ENCODE results near the gene RNF2. TPM values are rescaled to one million over a fixed set of nuclear protein-coding genes. Genes with fewer than 3 reads are reported as not detected.

The RNF2 gene
- total and polyA plus RNA-seq, 10 of the 15 experiments (the other 5 are each of a cell fraction or from before 2014, with no cell fraction given) = 4.8 to 36.3 (median 15.1) TPM

GRCh38 chr1:185096531-185096930 lies 51.2 kb downstream of the RNF2 start (continued):
- TF ChIP-seq ZNF592 (IDR thresholded peaks at IDR 0.05) = no peak

- ChIA-PET POLR2A (no interaction called here), RAD21 (ENCODE audit: unreplicated experiment) (interaction anchor here (0.6 to 1.5 kb wide), 2 partner anchors 142 to 577 kb away, joined by 3 to 4 read pairs; no protein-coding TSS in a partner anchor), CTCF (interaction anchor here (1.2 kb wide), 1 partner anchor 122 kb away, joined by 3 read pairs; no protein-coding TSS in a partner anchor), SMC1A (ENCODE audit: uncharacterized antibody, unreplicated experiment) (interaction anchor here (1.0 to 1.5 kb wide), 4 partner anchors 24 to 299 kb away, joined by 3 read pairs; partner anchors contain the start of gene RNF2)
- intact Hi-C loops (cut with micrococcal nuclease; ENCODE audit: unreplicated experiment) (no loop called here), in situ Hi-C loops (cut with MboI) (no loop called here)
- Histone ChIP-seq H3K27ac (ENCODE audit: control insufficient read depth, insufficient read depth) (no peak overlapping the region), H3K27me3 (replicated peaks in 1 of 2; ENCODE audit: control insufficient read depth in 2 of 2, insufficient read depth in 2 of 2, low read length in 1 of 2) (no peaks in the 10 kb centered on the region), H4K20me1 (ENCODE audit: control insufficient read depth, insufficient read depth) (no peaks in the 10 kb centered on the region), H3K4me1 (ENCODE audit: control insufficient read depth, insufficient read depth, low read length) (no peaks in the 10 kb centered on the region), H3K4me3 (no peak overlapping the region), H3K9me3 (replicated peaks; ENCODE audit: control insufficient read depth, insufficient read depth, low read length) (no peaks in the 10 kb centered on the region; the same call in 1 of the 3 replicates), H3K79me2 (ENCODE audit: control insufficient read depth, insufficient read depth, low read length) (no peaks in the 10 kb centered on the region), H2AFZ (ENCODE audit: control insufficient read depth, low read depth, low read length) (no peak overlapping the region), H3K4me2 (ENCODE audit: control insufficient read depth, insufficient read depth) (no peak overlapping the region), H3K36me3 (ENCODE audit: control insufficient read depth in 2 of 2, insufficient read depth in 2 of 2, low read length in 1 of 2) (peaks cover 0 to 3% of the 10 kb centered on the region in 2 experiments; a peak in 1 of 4 replicates), H3K9ac (ENCODE audit: control insufficient read depth, insufficient read depth, low read length) (no peak overlapping the region)
- no peak for TF ChIP-seq ZBTB4 (CRISPR knock-in tag; IDR thresholded peaks at IDR 0.05)
- TF ChIP-seq SIX5 (IDR thresholded peaks at IDR 0.05; ENCODE audit: low read depth, low read length, severe bottlenecking) = no peak
- TF ChIP-seq TCF3 (IDR thresholded peaks at IDR 0.05; ENCODE audit: borderline replicate concordance, insufficient read depth, low read depth, low read length) = no peak
- TF ChIP-seq KAT2A (conservative IDR thresholded peaks at IDR 0.05; ENCODE audit: control insufficient read depth, low read depth, low read length) = no peak
- TF ChIP-seq FOXM1 (IDR thresholded peaks at IDR 0.05; ENCODE audit: low read depth, low read length) = no peak
- no peak for TF ChIP-seq CBFB (IDR thresholded peaks at IDR 0.05; ENCODE audit: low read depth)
- no peak for TF ChIP-seq GATAD2B (conservative IDR thresholded peaks at IDR 0.05; ENCODE audit: low read depth)
- WGBS (ENCODE audit: insufficient coverage, insufficient replicate concordance, low lambda C conversion rate, missing lambda C conversion rate) = 83% methylated on average over 3 of the region's 3 CpGs
- no peak for ATAC-seq
- FAIRE-seq = no peak
- no peak for DNase-seq (ENCODE audit: low read depth, low spot score)
- no TSS peak for BruUV-seq (replicated peaks)
Measured at GRCh38 chr1:185104083-185104482, 58.7 kb downstream of the RNF2 start.

Measured in GM12878 (cell line).